NB4 (cell line): ENCODE measurements around the gene DAB1.
A peak's percentile ranks its signal among the peaks of the same experiment; 100 is the strongest.

Experiments
- DNase-seq: peaks from one replicate; pipeline ENCODE4 v3.0.0; 2010; ENCODE audit warnings: low read depth
- H3K4me3 ChIP-seq: one replicate; pipeline ENCODE4 v1.5.1; 2011; ENCODE audit warnings: mild to moderate bottlenecking, low read depth, low read length, moderate library complexity
- CTCF ChIP-seq: IDR thresholded peaks from one replicate; pipeline ENCODE4 v1.5.1; 2012; ENCODE audit warnings: low read depth, low read length
- MYC ChIP-seq: IDR thresholded peaks from 2 replicates; pipeline ENCODE4 v1.6.1; 2011; ENCODE audit warnings: low read depth, low read length
- POLR2A ChIP-seq: IDR thresholded peaks from 2 replicates; pipeline ENCODE4 v1.6.1; 2011; ENCODE audit warnings: mild to moderate bottlenecking; ENCODE audit not compliant: insufficient read length; ENCODE audit errors: extremely low read depth
- TF ChIP-seq, protein P1 (sequence below): IDR thresholded peaks from 2 replicates; pipeline ENCODE4 v1.6.1; 2011; ENCODE audit warnings: low read depth, low read length

DAB1 gene

GRCh38 chr1:56965191-56965590 lies 458.7 kb downstream of the DAB1 start:
- no peak for TF ChIP-seq CTCF
- no peak for TF ChIP-seq MYC
- TF ChIP-seq POLR2A = no peak
- TF ChIP-seq, protein P1, sequence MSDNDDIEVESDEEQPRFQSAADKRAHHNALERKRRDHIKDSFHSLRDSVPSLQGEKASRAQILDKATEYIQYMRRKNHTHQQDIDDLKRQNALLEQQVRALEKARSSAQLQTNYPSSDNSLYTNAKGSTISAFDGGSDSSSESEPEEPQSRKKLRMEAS = no peak
- H3K4me3 ChIP-seq = no peak overlapping the region
- DNase-seq = no peak

DNA sequence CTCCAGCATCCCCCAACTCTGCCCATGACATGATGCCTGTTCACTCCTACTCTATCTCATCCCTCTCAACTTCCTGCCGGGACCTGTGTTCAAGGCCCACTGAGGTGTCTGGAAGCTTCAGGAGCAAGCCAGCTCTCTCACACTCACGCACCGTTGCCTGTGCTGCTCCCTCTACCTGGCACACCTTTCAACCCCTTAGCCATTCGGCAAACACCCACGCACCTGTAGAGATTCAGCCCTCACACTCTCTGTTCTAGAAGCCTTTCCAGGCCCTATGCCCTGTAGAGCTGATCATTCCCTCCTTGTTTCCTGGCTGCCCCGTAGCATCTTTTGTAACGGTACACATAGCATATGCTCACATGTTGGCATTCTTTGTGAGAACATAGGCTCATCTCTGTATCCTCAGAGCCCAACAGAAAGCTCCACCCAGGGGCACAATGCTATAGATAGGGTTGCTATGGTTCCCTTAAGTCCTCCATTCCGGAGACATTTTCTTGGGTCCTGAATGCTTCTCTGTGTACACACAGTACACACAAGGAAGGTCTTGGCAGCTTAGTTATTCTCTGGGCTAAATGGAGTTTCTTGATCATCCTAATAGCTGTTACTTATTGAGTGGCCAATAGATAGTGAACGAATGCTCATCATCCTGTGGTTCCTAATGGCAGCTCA lies 459.4 kb downstream of the DAB1 start:
- no peak overlapping the region for H3K4me3 ChIP-seq
- no peak for DNase-seq
- TF ChIP-seq CTCF = no peak
- TF ChIP-seq, protein P1 = no peak

GRCh38 chr1:56963667-56964066 lies 460.2 kb downstream of the DAB1 start:
- DNase-seq = peak; percentile 2
- H3K4me3 ChIP-seq = no peak overlapping the region
- TF ChIP-seq MYC (no peak), POLR2A (no peak), CTCF (no peak)
- TF ChIP-seq, protein P1 = no peak

GRCh38 chr1:56961426-56961825 lies 462.4 kb downstream of the DAB1 start:
- no peak for TF ChIP-seq CTCF
- TF ChIP-seq POLR2A = no peak
- TF ChIP-seq, protein P1 = no peak
- no peak for TF ChIP-seq MYC
- DNase-seq = no peak

DNA sequence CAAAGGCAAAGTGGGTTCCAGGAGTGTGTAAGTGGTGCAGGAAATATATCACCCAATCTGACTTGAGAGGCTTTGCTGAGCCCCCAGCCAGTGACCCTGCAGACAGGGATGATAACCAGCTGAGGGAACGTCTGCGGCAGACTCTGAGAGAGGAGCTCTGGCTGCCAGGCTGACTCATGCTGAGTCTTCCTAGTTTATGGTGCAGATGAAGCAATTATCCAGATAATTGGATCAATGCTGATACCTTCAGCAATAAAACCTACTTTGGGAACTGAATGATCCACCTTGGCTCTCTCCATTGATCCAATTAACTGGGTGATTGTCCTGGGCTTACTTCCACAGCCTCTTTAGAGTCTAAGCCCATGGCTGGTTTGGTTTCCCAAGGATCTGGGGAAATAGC lies 465.3 kb downstream of the DAB1 start:
- TF ChIP-seq, protein P1 = no peak
- TF ChIP-seq POLR2A (no peak), CTCF (no peak), MYC (no peak)
- H3K4me3 ChIP-seq = no peak overlapping the region
- no peak for DNase-seq

More at GRCh38 chr1:56961426-56961825, 462.4 kb downstream of the DAB1 start:
- H3K4me3 ChIP-seq = no peak overlapping the region

DNA sequence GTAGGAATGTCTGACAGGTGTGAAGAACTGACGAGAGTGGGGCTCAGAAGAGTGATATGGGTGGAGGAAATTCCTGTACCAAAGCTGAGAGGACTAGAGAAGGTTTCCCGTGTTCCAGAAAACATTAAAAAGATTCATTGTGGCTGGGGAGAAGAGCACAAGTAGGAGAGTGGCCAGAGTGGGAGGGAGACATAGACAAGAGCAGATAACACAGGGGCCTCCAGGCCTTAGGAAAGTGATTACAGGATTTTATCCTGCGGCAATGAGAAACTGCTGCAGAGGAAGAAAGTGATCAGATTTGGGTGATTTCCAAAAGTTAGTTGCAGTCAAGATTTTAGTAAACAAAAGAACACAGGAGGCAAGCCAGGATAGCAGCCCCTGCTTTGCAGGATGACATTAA lies 465.9 kb downstream of the DAB1 start:
- TF ChIP-seq, protein P1 = no peak
- TF ChIP-seq CTCF (no peak), MYC (no peak), POLR2A (no peak)
- DNase-seq = no peak
- H3K4me3 ChIP-seq = no peak overlapping the region
